PC-3 (cell line): ENCODE measurements around the gene RAB5B.

Source experiments
- EZH2 ChIP-seq: fragments of 300-600 bp; sonication (generic); IDR thresholded peaks from one replicate; pipeline ENCODE4 v1.6.1; 2017; ENCODE audit warnings: antibody characterized with exemption, mild to moderate bottlenecking, low read length; ENCODE audit not compliant: unreplicated experiment
- TF ChIP-seq, protein P1 (sequence below): fragments of 300-600 bp; sonication (generic); conservative IDR thresholded peaks from 2 replicates; pipeline ENCODE4 v1.5.1; 2017; ENCODE audit warnings: antibody characterized with exemption, low read depth, mild to moderate bottlenecking, low read length

DNA sequence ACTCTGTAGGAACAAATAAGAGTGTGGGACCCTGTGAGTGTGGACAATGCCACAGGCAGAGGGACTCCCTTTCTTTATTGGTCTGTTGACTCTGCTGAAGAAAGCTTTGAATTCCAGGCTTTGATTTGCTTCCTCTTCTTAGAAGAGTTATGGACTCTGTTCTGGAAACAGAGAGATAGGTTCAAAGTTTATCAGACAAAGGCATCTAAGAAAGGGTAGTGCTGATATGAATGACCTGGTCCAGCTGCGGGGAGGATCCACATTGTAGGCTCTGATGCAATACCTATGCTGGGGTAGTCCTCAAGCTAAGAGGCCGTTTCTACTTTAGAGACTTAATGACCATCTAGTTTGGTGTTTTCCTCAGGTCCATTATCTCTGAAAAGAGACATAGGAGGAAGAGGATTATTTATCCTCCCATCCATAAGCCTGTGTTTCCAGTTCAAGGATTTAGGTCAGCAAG is 36.3 kb downstream of the RAB5B start:
- TF ChIP-seq, protein P1, sequence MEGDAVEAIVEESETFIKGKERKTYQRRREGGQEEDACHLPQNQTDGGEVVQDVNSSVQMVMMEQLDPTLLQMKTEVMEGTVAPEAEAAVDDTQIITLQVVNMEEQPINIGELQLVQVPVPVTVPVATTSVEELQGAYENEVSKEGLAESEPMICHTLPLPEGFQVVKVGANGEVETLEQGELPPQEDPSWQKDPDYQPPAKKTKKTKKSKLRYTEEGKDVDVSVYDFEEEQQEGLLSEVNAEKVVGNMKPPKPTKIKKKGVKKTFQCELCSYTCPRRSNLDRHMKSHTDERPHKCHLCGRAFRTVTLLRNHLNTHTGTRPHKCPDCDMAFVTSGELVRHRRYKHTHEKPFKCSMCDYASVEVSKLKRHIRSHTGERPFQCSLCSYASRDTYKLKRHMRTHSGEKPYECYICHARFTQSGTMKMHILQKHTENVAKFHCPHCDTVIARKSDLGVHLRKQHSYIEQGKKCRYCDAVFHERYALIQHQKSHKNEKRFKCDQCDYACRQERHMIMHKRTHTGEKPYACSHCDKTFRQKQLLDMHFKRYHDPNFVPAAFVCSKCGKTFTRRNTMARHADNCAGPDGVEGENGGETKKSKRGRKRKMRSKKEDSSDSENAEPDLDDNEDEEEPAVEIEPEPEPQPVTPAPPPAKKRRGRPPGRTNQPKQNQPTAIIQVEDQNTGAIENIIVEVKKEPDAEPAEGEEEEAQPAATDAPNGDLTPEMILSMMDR = no peak
- TF ChIP-seq EZH2 = no peak
